GM18499 (cell line): ENCODE results near the gene PDE3A.

Experiments
- ATAC-seq: cut with Tn5 transposase; IDR thresholded peaks from one replicate; pipeline ENCODE4 v1.9.1; 2021; ENCODE audit warnings: moderate number of reproducible peaks; ENCODE audit not compliant: insufficient read depth, unreplicated experiment

Gene PDE3A

DNA sequence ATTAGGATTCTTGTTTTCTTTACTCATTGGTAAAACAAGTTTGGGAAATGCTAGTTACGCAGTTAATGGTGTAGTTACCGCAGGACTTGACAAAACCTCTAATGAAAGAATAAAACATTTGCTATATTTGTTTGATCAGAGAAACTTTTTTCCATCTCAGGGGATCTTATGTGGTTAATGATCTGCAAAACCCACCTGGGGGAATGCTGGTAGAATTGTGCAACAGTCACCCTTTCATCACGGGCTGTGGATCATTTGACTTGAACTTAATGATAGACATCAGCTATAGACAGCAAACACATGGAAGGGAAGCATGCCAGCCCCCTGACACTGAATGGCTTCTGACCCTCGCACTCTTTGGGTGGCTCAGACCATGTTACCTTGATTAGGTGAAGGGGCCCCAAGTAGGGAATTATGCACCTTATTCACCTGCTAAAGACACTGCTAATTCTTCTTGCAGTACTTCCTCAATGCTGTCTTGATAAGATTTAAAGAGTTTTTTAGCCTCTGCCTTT, 84.2 kb downstream of the PDE3A start:
- no peak for ATAC-seq

DNA sequence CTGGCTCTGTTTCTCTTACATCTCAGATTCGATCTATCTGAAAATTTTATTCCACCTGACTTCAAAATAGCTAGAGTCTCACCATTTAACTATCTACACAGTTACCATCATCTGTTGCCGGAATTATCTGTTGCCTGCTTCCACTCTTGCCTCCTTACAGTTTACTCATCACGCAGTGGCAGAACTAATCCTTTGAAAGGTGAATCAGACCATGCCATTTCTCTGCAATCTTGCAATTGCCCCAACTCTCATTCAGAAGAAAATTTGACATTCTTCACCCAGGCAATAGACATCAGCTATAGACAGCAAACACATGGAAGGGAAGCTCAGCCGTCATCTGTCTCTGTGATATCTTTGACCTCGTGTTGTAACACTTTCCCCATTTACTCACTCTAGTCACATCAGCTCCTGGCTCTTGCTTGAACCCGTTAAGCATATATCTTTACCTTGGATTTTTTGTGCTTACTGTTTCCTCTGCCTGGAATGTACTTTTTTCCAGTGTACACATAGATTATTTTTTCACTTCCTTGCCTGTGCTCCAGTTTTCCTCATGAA, 85.5 kb downstream of the PDE3A start:
- no peak for ATAC-seq

DNA sequence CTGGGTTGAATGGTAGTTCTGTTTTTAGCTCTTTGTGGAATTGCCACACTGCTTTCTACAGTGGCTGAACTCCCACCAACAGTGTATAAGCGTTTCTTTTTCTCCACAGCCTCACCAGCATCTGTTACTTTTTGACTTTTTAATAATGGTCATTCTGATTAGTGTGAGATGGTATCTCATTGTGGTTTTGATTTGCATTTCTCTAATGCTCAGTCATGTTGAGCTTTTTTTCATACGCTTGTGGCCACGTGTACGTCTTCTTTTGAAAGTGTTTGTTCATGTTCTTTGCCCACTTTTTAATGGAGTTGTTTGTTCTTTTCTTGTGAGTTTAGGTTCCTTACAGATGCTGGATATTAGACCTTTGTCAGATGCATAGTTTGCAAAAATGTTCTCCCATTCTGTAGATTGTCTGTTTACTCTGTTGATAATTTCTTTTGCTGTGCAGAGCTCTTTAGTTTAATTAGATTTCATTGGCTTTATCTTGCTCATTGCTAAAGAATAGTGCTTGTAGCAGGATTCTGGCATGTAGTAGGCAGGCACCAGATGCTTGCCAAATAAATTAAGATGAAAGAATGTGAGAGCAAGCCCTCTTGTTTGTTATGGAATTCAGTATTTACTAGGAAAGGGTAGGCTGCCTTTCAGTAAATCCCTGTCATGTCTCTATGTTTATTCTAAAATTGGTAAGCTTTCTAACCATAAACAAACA, 86.8 kb downstream of the PDE3A start:
- no peak for ATAC-seq

DNA sequence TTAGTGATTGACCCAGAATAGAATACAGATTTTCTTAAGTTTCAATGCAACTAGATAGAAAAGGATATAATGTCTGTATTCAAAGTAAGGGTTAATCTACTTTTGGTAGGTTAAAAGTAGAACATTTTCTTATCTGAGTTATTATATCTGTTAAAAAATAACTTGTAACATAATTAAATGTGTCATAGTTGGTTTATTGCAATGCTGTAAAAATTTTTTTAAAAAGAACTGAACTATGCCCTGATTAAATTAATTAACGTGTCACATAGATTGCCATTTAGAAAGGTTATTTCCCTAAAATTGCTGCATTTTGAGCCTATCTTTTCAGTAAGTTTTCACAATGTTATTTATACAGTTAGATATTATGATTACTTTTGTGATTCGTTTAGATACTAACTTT, 89.2 kb downstream of the PDE3A start:
- ATAC-seq = no peak

DNA sequence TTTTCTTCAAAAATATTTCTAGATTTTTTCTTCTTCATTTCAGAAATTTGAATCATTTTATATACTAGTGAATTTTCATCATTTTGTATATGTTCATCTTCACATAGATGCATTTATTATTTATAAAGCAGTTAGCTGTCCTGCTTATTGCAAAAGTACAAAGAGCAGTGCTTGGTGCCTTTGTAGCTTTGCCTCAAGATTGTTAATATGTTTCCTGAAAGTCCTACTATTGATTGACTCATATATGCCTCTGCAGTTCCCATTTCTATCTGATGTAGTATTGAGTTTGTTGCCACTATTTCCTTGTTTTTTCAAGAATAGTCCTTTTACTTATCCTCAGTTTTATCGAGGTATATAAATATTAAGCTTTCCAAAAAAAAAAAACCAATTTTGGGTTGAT, 89.7 kb downstream of the PDE3A start:
- no peak for ATAC-seq

DNA sequence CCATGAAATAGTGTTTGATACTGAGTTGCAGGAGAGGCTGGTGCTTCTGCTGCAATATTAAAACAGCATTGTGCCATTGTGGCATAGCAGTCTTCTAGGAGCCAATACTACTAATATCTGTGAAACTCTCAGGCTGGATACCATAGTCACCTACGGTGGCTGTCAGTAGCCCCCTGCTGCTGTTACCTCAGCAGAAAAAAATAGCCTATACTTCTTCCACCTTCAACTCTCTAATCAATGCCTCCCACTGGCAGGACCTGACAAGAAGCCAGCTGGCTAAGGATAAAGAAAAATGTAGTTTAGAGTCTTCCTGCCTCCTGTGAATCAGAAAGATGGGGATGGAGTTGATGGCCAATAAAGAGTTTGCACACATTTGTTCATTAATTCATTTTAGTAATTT, 91.6 kb downstream of the PDE3A start:
- ATAC-seq = no peak

DNA sequence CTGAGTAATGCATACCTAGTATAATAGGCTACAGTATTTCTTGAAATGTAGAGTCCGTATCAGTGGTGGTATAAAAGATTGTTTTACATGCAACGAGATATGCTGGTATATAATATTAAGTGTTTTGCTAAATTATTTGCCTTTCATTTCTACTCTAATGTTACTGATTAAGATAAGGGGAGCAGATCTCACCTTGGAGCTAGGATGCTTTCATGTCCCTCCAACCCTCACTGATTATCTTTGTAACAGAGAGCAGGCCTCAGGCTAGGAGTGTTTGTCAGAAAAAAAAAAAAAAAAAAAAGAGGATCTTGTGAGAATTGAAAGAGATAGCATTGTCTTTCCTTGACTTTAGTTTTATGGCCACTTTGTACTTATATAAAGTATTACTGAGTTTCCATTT, 92.6 kb downstream of the PDE3A start:
- no peak for ATAC-seq

DNA sequence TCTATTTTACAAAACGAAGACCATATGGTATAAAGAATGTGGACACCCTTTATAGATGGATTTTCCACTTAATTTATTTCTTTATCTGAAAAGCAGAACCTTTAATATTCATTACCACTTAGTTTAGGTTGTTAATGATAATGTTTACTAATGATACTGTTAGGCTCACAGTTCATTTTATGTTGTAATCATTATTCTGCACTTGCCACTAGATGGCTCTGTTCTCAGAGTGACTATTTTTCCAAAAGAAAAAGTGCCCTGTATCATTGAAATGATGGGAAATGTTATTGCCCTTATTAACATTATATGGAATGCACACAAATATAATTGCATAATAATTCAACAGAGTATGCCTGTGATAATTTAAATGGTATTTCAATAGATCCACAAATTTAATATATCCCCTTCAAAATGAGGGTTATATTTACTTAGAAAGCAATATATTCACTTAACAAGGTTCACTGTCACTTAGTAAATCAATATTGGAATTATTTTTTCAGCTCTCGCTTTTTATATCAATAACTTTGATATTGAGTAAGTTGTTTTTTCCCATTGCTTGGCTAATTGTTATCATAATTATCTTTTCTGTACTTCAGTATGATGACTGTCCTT, 95.7 kb downstream of the PDE3A start:
- no peak for ATAC-seq

DNA sequence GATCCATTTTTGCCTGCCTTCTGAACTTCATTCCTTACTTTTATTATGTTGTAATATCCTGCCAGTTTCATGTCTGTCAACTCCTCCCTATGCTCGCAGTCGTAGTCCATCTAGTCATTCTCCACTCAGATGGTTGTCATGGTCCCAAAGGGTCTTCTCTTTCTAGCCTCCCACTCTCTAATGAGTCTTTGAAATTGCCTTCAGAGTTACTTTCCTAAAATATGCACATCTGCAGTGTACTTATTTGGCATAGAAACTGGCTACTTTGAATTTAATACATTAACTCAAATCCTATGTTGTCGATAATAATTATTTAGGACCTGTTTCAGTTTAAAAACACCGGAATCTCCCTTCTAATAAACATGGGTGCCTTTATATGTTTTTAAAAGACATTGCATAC, 101.0 kb downstream of the PDE3A start:
- no peak for ATAC-seq

DNA sequence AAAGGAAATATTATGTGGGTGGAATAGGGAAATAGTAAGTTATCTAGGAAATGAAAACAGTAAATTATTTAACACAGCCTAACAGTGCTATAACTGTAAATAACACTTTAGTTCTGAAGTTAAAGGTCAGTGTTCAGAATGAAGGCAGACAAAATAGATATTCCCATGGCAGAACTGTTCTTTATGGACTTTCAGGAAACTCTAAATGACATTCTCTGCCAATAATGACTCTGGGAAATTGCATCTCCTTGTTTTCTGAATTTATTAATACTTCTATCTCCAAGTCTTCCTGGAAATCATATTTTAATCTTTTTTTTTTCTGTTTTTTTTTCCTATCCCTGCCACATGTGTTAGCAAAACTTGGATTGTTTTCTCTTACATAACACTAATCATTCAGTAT, 101.4 kb downstream of the PDE3A start:
- no peak for ATAC-seq

DNA sequence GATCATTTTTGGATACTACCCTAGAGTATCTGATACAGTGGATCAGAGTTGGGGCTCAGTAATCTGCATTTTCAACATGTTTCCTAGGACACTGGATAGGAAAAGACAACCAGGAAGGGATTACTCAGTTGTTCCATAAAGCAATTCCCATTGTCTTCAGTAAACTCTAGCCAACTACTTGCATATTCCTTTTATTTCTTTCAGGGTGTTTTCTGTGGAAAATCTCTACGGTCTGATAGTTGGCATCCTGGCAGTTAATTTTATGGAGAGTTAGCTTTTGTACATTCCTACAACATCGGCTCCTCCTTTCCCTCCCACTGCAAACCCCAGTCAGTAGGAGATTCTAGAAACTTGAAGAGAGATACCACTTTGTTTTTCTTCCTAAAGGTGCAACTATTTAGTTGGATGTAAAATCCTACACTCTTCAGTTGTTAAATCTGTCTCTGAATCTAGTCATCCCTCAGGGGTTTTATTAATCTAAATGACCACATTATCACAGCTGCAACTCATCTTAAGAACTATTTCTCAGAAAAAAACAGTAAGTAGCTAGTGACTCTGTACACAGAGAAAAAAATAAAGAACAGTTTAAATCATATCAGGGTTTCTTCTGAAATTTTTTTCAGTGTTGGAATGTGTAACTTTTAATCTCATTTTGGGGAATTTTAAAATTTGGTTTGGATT, 103.9 kb downstream of the PDE3A start:
- ATAC-seq = no peak

DNA sequence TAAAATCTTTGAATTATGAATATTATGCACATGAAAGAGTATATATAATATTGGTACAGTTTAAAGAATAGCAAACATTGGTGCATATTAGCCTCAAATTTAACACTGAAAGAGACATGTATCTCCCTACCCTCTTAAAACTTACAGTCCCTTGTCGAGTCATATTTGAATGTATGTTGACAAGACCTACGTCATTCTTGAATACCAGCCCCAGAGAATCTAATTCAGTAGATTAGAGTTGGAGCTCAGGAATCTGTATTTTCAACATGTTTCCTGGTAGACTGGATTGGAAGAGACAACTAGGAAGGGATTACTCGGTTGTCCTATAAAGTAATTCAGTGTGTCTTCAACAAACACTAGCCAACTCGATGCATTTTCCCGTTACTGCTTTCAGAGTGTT, 104.8 kb downstream of the PDE3A start:
- no peak for ATAC-seq

DNA sequence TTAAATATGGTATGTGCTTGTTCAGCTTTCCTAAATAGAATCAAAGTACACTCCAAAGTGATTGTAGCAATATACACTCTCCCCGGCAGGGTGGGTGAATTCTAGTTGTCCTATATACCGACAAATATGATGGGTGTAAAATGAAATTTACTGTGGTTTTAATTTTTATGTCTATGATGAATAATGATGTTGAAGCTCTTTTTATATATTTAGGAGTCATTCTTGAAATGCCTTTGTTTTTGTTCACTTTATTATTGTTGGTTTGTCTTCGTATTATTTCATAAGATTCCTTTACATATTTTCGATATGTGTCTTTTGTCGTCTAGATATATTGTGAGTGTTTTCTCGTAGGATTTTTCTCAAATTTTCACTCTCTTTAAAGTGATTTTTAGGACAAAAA, 105.7 kb downstream of the PDE3A start:
- ATAC-seq = no peak

DNA sequence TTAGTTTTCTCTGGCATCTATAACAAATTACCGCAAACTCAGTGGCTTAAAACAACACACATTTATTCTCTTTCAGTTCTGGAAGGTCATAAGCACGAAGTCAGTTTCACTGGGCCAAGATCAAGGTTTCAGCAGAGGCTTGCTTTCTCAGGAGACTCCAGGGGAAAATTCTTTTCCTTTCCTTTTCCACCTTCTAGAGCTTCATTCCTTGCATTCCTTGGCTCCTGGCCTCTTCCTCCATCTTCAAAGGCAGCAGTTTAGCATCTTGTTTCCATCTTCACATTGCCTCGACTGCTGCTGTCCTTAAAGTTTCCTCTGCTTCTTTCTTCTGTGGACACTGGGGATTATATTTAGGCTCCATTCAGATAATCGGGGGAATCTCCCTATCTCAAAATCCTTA, 106.1 kb downstream of the PDE3A start:
- no peak for ATAC-seq

DNA sequence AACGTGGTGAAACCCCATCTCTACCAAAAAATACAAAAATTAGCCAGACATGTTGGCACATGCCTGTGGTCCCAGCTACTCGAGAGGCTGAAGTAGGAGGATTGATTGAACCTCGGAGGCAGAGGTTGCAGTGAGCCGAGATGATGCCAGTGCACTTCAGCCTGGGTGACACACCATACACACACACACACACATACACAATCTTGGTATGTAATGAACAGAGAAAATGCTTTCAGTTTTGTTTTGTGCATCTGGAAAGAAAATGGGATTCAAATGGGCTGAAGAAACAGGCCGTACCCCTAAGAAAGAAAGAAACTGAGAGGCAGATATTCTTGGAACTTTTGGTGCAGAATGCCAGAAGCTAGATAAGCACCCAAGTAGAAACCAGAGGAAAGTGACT, 107.2 kb downstream of the PDE3A start:
- no peak for ATAC-seq

DNA sequence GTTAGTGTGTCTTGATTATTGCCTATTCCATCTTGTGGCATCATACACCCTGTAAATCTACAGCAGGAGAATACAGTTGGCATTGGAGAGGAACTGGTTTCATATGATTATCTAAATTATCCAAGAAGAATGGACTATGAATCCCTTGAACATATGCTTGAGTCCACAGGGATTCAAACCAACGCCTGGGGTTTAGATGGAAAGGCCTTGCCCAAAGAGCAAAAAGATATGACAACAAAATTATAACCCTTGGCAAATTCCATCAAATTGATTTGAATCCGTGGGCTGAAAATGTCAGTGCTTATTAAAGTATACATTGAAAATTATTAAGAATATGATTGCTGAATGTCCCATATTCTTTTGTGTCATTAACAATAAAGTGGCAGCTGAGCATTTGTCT, 108.2 kb downstream of the PDE3A start:
- ATAC-seq = no peak

DNA sequence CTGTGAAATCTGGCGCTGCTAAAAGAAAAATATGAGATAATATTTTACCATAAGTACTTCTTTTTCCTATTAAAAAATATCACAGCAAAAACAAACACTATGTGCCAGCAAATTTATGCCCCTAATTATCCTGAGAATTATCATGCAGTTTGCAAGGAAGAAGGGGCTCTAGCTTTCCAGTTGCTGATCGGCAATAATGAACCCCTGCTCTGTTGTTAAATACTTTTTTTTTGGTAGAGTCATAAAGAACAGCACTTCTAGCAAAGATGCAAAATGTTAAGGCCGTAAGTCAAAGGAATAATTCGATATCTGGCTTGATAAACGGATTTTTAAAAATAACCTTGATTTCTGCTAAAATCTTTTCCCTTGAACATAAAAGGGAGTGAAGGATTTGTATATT, 108.9 kb downstream of the PDE3A start:
- no peak for ATAC-seq

DNA sequence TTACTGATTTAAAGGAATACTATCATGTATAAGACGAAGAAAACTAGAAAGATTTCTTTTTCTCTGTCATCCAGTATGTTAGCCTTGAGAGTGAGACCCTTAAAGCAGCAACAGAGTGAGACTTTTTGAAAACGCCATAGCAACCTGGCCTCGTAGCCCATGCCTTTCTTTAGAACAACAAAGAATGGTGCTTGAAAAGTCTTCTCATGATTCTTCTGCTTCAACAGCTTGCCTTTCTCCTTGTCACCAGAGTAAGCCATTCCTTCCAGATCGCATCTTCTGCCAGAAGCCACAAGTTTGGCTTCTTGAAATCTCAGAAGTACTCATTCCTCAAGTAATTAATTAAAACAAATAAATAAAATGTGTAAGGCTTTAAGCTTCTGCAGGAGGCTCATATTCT, 109.3 kb downstream of the PDE3A start:
- ATAC-seq = no peak

DNA sequence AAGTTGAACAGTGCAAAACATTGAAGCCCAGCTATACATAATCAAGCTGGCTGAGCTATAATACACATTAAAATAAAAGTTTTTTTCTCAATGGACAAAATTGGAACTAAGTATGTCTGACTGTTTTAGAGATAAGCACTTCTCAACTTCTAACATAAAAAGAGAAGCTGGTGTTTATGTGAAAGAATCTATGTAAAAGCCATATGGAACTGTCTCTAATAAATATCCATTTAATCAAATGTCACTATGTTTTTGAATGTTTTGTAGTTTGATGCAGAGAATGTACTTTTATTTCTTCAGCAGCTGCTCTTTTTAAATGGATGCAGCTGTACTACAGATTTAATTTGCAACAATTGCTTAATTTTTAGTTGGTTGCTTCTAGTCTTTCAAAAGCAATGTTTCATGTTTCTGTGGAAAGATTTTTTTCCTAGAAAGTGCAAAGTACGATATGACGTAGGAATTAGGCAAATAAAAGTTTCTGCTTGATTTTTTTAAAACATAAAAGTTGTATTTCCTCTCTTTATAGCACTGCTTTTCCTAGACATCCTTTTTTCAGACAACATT, 114.2 kb downstream of the PDE3A start:
- ATAC-seq = no peak

DNA sequence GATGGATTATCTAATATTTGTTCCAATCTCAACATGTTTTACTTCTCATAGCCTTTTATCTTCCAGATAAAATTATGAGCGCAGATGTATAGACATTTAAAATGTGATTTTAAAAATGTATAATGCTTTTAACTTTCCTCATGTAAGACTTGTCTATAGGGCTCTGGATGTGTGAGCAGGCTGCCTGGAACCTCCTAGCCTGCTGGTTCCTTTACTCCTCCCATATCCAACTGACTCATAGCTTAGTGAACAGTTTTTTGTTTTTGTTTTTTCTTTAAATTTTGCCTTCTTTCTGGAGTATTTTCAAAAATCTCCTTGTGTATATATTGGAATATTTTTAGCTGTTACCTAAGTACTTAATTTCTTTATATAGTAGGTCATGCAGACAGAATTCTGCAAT, 115.4 kb downstream of the PDE3A start:
- no peak for ATAC-seq

DNA sequence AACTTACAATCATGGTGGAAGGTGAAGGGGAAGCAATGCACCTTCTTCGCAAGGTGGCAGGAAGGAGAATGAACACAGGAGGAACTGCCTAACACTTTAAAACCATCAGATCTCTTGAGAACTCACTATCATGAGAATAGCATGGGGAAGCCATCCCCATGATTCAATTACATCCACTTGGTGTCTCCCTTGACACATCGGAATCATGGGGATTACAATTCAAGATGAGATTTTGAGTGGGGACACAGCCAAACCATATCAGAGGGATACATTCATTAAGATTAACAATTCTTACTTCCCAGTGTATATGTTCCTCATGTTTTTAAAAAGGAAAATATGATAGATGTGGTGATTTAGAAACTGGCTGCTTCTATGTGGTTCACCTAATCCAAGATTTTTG, 117.9 kb downstream of the PDE3A start:
- ATAC-seq = no peak
